VCaP (cell line): ENCODE results near the gene HNRNPH3.

Experiments
- H3K27ac ChIP-seq: fragments of 450-650 bp; 2 replicates; pipeline ENCODE4 v1.5.1; 2017
- TF ChIP-seq, protein P1 (sequence below): fragments of 450-650 bp; conservative IDR thresholded peaks from 2 replicates; pipeline ENCODE4 v1.5.1; 2017; ENCODE audit warnings: mild to moderate bottlenecking, moderate library complexity

The HNRNPH3 gene, protein sequence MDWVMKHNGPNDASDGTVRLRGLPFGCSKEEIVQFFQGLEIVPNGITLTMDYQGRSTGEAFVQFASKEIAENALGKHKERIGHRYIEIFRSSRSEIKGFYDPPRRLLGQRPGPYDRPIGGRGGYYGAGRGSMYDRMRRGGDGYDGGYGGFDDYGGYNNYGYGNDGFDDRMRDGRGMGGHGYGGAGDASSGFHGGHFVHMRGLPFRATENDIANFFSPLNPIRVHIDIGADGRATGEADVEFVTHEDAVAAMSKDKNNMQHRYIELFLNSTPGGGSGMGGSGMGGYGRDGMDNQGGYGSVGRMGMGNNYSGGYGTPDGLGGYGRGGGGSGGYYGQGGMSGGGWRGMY

DNA sequence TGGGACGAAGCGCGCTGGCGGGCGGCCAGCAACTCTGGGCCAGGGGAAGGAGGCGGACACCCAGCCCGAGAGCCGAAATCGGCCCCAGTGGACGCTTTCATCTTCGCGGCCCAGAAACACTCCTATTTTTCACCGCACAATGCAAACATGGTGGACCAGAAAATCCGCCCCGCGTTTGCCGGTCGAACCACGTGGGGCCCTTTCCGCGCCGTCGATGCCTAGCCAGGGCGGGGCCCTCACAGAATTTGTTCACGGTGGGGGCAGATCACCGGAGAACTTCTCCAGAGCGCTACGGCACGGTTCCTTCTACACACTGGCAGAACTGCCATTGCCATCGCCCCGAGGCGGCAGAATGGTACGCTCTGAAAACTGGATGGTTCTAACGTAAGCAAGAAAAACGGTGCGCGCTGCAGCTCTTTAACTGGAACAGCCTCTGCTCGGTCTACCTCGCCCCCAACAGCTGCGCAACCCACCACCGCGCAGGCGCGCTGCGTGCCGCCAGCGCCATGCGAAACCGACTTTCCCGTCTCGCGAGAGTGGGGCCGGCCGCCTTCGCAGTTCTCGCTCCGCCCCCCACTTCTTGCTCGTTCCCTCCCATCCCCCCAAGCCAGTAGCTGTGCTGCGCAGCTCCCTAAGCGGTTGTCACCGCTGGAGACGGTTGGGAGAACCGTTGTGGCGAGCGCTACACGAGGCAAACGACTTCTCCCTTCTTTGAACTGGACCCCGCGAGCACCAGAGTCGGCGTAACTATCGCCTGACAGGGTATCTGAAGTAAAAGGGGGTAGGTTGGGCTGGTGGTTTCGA lies at the start of gene HNRNPH3:
Gene HNRNPH3 (plus strand): TSS at position 610 of the 804 bp plus-strand sequence. CDS start 5,158 bp downstream, outside the sequence.
- TF ChIP-seq, protein P1, sequence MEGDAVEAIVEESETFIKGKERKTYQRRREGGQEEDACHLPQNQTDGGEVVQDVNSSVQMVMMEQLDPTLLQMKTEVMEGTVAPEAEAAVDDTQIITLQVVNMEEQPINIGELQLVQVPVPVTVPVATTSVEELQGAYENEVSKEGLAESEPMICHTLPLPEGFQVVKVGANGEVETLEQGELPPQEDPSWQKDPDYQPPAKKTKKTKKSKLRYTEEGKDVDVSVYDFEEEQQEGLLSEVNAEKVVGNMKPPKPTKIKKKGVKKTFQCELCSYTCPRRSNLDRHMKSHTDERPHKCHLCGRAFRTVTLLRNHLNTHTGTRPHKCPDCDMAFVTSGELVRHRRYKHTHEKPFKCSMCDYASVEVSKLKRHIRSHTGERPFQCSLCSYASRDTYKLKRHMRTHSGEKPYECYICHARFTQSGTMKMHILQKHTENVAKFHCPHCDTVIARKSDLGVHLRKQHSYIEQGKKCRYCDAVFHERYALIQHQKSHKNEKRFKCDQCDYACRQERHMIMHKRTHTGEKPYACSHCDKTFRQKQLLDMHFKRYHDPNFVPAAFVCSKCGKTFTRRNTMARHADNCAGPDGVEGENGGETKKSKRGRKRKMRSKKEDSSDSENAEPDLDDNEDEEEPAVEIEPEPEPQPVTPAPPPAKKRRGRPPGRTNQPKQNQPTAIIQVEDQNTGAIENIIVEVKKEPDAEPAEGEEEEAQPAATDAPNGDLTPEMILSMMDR: no peak
- H3K27ac ChIP-seq: peak within 1 kb of the TSS; percentile 98

DNA sequence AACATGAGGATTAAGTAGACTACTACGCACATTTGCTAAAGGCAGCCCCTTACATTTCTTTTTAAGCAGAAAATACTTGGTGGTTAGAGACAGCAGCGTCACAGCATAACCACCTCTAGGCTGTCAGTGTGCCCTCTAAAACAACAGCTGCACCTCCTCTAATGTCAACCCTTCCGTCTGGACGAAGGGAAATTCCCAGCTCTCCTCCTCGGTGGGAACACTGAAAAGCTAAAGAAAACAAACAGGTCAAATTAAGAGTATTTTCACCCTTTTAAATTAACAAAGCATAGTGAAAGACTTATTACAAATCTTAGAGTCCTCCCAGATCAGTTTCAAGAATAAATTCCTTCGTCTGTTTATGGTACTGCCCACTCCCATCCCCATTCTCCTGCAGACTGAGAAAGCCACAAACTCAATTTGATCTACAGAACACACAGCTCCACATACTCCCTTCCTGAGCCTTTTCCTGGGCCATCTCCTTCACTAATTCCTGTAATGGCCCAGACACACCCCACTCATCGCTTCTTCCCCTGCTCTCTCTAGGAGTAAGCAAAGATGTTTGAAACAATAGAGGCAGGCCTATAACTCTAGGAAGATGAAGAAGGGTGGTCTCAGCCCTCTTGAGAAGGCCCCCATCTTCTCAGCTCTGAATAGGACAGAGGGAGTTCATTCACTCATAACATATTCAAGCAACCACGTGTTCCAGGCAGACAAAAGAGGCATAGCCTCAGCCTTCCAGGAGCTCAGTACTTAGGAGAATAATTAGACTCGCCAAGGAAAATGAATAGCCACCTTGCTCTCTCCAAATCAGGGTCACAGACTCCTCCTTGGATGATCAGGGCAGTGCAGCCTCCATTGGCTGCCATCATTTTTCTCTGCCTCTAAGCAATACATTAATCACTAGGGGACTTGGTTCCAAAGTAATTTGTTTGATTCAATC lies 47.5 kb upstream of the HNRNPH3 start:
- TF ChIP-seq, protein P1: no peak
- no peak overlapping the region for H3K27ac ChIP-seq

DNA sequence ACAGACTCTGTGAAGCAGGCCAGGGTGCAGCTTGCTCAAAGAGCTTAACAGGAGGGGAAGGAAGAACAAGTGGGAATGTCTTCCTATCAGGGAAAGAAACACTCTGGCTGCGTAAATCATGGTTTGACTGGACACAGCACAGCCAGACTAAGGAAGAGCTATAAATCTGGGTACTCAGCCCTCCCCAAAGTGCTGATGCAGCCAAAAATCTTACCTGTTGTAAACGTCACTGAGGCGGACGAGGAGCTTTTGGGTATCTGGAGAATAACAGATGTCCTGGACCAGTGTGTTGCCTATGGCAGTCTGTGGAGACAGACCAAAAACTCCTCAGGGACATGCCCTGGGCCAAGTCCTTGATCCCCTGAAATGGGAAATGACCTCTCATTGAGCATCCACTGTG lies 43.1 kb upstream of the HNRNPH3 start:
- TF ChIP-seq, protein P1: no peak
- H3K27ac ChIP-seq: no peak overlapping the region

DNA sequence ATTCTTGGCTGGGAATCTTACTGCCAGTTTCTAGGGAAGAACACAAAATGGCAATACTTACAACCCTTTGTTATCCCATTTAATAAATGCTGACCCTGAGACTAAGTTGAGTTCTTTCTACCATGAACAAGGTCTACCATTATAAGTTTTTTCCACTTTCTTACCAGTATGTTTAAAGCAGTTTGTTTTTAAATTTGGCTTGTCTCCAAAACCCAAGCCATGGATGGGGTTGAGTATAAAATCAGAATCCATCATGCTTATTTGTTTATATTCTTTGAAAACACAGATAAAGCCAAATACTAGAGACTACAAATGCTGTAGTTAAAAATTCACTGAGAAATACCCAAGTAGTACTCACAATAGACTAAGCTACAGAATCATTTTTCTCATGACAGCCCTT lies 41.1 kb upstream of the HNRNPH3 start:
- TF ChIP-seq, protein P1: no peak
- H3K27ac ChIP-seq: no peak overlapping the region

DNA sequence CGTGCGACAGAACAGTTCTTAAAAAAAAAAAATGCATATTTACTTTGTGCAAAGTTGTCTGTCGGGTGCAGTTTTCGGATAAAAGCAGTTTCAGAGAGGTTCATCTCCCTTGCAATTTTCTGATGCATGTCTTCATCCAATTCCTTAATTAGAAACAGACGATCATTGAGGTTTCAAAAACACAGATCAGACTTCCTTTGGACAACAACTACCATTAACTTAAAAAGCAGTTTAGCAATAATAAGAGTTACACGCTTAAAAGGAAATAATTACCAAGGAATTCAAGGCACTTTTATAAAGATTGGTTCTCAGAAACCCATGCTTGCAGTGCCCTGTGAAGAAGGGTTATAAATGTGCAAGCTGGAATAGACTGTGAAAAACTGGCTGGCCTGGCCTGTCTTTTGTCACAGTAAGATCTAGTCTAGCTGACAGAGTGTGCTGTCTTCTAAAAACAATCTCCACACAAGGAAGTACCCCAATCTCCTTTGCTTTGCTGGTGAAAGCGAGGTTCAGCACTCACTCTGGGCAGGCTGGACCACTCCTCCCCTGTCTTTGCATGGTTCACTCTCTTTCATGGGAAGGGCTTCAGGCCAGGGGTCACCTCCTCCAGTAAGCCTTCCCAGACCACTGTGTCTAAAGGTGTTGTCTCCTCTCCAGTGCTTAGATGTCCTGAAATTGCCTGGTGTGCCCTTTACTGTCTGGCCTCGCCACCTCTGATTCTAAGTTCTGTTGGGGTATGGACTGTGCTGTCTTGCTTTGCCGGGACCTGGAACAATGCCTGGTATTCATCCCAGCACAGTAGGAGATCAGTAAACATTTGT lies 34.8 kb upstream of the HNRNPH3 start:
- H3K27ac ChIP-seq: no peak overlapping the region

DNA sequence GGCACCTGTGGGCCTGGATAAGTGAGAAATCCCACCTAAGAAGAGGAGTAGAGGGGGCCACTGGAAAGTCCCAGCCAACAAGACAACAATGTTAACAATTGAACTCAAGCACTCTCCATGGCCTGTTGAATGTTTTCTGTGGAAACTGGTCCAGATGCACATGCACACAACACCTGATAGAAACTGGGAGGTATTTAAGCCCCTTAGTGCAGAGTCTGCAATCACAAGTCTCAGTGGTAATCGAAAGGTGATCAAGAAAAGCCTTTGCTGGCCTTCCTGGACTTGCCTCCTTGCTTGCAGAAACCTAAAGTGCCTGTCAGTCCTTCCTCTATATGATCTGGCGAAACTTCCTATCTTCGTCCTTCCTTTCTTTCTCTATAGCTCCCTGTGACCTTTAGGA lies 30.6 kb upstream of the HNRNPH3 start:
- TF ChIP-seq, protein P1: no peak
- peak overlapping the region; percentile 9; the same call in 1 of the 2 replicates for H3K27ac ChIP-seq

More for the DNA sequence above, 34.8 kb upstream of the HNRNPH3 start:
- TF ChIP-seq, protein P1: no peak
